T47D (cell line): ENCODE results near the gene SND1.

Source experiments
- DNase-seq, 2 experiments: peaks; one replicate each; pipeline versions ENCODE4 v3.0.0 to v3.0.0-alpha.2; 2011 to 2012; ENCODE audit warnings: low read depth in 1 of 2, low spot score in 1 of 2
- JUND ChIP-seq: IDR thresholded peaks from 2 replicates; pipeline ENCODE4 v1.6.1; 2012; ENCODE audit warnings: low read depth
- in situ Hi-C: cut with HindIII; loops from 2 replicates; pipeline ENCODE4 v1.10.0; 2016; ENCODE audit warnings: low sequenced_read_pairs, low pct_unique_long_range_greater_than_20kb

Gene SND1

DNA sequence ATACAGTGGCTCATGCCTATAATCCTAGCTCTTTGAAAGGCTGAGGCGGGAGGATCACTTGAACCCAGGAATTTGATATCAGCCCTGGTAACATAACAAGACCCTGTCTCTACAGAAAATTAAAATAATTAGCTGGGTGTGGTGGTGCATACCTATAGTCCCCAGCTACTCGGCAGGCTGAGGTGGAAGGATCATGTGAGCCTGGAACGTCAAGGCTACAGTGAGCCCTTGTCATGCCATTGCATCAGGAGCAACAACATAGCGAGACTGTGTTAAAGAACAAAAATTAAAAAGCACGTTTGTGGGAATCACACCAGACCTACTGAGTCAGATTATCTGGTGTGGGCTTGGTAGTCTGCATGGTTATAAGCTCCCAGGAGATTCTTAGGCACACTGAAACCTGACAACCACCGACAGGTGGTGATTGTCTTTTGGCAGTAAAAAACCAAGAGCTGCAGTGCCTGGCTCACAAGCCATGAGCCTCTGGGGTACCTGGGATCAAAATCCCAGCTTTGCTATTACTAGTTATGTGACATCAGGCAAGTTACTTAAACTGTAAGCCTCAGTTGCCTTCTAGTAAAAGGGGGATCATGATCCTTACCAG is 146.9 kb downstream of the SND1 start:
- no peak for TF ChIP-seq JUND
- DNase-seq, result no peak
- in situ Hi-C loops, result no loop called here

DNA sequence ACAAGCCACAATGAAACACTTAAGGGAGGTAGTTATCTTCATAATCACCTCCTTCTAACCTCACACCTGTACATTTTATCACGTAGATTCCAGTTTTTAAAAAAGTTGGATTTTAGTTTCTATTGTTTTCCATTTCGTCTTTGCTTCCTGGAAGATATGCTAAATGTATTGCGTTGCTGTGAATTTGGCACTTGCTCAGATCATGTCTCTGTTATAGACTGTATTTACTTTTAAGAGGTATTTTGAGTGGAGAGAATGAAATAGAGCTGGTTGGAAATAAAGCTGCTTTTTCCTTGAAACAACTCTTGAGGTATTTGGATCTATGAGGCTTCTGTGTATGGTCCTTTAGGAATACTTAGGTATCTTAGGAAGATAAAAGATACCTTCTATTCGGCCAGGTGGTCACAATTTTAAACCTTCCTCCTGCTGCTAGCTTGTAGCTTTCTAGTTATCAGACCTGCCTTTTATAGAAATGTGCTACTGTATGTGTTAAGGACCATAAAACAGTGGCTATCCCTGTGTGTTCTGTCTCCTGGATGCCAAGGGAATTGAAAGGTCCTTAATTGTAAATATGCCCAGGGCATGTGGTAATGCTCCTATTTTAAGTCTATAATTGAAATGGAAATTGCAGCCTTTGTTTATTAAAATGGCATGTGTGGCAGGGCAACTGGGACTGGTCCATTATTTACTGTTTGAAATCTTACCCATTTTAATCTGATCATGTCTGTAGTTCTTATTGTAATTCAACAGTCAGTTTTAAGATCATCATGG is 147.7 kb downstream of the SND1 start:
- in situ Hi-C loops, result no loop called here
- DNase-seq, result no peak
- no peak for TF ChIP-seq JUND

DNA sequence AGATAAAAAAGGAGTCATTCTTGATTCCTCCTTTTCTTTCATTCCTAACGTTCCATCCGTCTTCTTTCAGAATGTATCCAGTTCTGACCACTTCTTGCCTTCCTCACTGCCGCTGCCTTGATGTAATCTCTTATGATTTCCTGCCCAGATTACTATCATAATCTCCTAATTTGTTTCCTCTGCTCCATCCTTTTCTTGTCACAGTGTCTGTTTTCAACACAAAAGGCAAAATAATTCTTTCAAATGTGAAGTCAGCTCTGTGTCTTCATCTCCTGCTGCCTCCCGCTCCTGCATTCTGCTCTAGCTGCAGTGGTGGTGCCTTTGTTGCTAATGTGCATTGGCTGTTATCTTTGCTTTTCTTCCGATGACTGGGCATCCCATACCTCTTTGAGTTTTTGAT is 150.9 kb downstream of the SND1 start:
- in situ Hi-C loops, result no loop called here
- no peak for TF ChIP-seq JUND
- no peak for DNase-seq

DNA sequence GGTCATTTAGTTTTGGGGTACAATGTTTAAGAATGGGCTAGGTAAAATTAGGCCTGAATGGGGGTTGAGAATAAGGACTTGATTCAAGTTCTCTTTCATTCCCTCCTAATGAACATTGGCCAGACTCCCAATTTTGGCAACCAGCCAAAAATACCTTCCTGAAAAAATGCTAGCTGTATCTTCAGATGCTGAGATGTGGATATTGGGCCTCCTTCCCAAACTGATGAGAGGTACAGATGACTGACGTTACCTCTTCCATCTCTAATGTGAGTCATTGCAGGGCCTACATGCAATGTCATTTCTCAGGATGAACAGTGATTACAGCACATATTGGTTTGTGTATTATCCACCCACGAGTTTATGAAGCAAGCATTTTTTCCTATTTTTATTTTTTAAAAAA is 151.6 kb downstream of the SND1 start:
- no peak for DNase-seq

DNA sequence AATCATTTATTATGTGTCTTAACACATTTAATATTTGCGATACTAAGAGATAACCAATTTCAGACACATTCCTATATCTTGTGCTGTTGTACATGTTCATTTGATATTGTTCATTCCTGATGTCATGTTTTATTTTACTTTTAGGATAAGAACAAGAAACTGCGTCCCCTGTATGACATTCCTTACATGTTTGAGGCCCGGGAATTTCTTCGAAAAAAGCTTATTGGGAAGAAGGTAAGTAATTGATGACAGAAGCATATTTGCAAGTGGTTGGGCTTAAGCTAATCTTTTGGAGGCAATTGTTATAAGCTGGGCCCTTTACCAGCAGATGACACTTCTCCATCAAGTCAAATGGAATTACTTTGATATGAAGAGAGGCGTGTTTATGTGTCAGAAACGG is 155.3 kb downstream of the SND1 start:
- TF ChIP-seq JUND, result no peak
- in situ Hi-C loops, result no loop called here
- DNase-seq, result no peak

More for the DNA sequence above, 151.6 kb downstream of the SND1 start:
- no peak for TF ChIP-seq JUND
- in situ Hi-C loops, result no loop called here

DNA sequence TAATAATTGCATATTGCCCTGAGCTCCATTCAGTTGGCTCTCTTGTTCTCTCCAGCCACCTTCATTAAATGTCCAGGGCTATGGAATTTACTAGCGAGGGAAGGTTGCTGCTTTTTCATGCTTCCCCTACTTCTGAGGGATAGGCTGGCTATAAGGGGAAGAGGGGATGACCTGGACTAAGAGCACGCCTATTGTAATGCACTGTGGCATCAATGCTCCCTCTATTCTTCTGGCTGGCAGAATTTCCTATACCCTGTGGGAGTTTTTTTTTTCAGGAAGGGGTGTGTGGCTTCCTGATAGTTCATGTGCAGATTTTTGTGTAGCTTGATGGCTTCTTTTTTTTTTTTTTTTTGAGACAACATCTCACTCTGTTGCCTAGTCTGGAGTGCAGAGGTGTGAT is 155.8 kb downstream of the SND1 start:
- in situ Hi-C loops, result no loop called here
- no peak for DNase-seq
- no peak for TF ChIP-seq JUND

DNA sequence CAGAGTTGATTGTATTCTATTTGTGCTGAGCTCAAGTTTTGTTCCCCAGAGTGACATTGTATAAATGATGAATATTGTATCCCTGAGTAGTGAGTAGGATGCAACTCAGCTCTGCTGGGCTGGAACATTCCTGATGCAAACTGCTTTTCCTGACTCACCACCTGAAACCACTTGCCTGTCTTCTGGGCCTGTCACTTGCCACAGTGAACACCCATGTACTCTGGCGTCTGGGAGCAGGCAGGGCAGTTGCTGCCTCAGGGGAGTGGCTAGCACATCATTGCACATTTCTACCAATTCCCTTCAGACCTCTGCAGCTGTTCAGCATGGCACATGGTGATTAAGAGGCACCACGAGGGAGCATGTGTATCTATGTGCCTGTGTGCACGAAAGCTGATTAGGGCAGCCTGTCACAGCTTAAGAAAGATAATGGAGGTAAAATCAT is 157.3 kb downstream of the SND1 start:
- DNase-seq, result no peak
- in situ Hi-C loops, result no loop called here
- TF ChIP-seq JUND, result no peak

DNA sequence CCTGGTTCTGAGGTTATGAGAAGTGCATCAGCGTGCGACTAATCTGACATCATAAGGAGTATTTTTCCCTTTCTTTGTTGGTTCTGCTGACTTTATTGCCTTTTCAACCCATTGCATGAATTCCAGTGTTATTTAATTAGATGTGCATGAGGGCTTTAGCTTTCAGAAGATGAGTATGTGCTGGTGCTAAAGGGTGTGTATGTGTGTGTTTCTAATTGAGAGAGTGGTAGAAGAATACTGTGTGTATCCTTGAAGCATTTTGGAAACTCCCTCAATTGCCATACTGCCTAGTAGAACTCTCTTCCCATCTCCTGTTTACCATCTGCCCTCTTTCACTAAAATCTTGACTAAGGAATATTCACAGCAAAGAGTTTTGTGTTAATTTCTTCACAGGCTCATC is 158.1 kb downstream of the SND1 start:
- in situ Hi-C loops, result no loop called here
- no peak for DNase-seq
- no peak for TF ChIP-seq JUND

DNA sequence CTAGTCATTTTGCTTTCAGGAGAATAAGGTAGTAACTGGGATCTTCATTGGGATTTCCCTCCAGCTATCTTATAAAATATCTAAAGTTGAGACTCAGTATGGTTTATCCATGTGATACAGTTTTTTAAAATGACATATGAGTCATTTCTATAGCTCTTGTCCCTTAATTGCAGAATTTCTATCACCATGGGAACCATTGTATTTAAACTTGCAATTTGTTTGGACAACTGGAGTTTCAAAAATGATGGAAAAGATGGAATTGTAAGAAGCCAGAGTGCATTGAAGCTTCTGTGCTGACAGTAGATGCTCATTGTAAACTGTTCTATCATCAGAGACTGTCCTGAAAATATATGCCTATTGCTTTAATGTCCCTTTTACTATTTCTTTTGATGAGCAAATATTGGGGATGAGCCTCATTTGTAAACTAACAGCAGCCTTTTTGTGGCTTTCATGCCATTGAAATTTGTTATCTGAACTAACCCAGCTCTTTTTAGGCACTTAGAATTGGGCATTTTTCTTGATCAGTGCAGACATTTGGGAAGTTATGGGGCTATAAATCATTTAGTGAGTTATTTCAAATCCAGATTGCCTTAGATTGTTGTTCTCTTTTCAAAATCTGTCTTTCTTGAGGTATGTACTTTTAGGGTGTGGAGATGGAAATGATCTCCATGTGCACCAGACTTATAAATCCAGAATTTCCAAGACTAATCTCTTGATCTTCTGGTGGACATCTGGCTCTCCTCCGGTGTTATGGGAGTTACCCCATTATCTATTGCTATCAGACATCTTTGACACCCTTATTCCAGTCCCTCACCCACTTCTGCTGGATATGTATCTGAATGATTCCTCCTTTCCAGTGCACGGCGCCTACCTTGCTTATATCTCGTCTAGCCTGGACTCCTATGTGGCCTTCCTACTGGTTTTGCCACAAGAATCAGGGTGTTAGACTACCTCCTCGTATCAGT is 159.0 kb downstream of the SND1 start:
- in situ Hi-C loops, result no loop called here
- no peak for DNase-seq
- no peak for TF ChIP-seq JUND

DNA sequence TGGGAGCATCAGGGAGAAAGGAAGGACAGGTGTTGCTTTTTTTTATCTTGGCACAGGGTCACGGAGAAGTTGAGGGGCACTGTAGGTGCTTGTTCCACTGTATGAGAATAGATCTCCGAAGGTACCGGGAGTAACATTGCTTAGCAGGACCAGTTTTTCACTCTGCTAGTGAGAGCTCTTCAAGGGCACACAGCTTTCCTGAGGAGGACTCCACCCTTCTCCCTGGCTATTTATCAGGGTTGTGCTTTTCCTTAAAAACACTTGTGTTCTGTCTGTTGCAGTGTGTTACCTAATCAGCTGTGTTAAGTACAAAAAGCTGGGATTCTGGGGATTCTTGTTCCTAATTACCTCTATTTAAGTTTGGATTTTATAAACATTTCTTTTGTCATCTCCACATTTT is 160.5 kb downstream of the SND1 start:
- TF ChIP-seq JUND, result no peak
- in situ Hi-C loops, result no loop called here
- DNase-seq, result no peak

DNA sequence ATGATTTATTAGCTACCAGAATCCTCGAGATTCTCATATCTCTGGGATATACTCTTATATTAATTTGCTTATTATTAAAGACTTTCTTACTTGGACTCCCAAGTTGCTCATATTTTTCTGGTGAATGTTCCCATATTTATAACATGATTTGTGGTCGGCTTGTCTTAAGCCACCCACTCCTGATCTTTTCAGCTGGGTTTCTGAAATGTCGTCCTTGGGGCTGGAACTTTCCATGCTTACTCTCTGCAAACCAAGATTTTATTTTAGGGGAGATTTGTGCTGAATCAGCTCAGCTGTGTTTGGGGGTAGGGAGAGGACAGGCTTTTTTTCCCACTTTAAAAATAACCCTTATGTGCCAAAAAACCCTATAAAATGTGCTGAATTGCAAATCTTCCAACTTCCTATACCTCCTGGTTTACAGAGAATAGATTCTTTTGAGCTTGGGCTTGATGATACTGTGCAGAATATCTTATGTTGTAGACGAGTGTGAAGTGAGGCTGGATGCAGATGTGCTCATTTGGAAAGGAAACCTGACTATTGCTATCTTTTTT is 162.1 kb downstream of the SND1 start:
- in situ Hi-C loops, result no loop called here
- DNase-seq, result no peak
- no peak for TF ChIP-seq JUND

DNA sequence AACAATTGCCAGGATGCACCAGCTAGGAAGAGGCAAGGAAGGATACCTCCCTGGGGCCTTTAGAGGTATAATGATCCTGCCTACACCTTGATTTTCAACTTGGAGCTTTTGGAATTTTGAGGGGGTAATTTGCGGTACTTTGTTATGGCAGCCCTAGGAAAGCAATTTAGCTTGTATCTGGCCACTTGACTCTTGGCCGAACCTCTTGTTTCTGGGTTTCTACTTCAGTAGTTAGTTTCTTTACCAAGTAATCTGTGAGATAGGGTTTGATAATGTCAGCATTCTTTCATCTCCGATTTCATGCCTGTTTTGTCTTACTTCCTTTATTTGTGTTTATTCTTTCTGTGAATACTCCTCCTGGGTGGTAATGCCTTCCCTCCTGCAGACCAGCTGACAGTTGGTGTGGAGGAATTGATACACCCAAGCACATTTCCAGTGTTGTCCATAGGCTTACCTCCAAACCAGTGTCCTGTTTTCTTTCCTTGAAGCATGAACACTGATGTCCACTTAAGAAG is 163.7 kb downstream of the SND1 start:
- TF ChIP-seq JUND, result no peak
- in situ Hi-C loops, result no loop called here
- DNase-seq, result no peak
